ENCODE data around the gene LRRK1. TPM values are rescaled to one million over a fixed set of nuclear protein-coding genes. Genes with fewer than 3 reads are reported as not detected.

The LRRK1 gene
- total RNA-seq, 4 donors from 2014 or later, result 14.1 to 31.5 (median 16.8) TPM

GRCh38 chr15:101078669-101079323 is 159.6 kb downstream of the LRRK1 start:
- no peak overlapping the region for H3K4me3 ChIP-seq
- H3K4me1 ChIP-seq, result no peaks in the 10 kb centered on the region
- no peak for TF ChIP-seq EP300 (IDR thresholded peaks at IDR 0.05)
- TF ChIP-seq POLR2A (IDR thresholded peaks at IDR 0.05), result no peak
- TF ChIP-seq, protein P1, sequence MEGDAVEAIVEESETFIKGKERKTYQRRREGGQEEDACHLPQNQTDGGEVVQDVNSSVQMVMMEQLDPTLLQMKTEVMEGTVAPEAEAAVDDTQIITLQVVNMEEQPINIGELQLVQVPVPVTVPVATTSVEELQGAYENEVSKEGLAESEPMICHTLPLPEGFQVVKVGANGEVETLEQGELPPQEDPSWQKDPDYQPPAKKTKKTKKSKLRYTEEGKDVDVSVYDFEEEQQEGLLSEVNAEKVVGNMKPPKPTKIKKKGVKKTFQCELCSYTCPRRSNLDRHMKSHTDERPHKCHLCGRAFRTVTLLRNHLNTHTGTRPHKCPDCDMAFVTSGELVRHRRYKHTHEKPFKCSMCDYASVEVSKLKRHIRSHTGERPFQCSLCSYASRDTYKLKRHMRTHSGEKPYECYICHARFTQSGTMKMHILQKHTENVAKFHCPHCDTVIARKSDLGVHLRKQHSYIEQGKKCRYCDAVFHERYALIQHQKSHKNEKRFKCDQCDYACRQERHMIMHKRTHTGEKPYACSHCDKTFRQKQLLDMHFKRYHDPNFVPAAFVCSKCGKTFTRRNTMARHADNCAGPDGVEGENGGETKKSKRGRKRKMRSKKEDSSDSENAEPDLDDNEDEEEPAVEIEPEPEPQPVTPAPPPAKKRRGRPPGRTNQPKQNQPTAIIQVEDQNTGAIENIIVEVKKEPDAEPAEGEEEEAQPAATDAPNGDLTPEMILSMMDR (IDR thresholded peaks at IDR 0.05), result no peak
- 91 to 95% methylated on average over 12 to 13 of the region's 16 CpGs for WGBS, 2 donors
- H3K27me3 ChIP-seq, result no peaks in the 10 kb centered on the region
- H3K9me3 ChIP-seq, result no peaks in the 10 kb centered on the region
- no peaks in the 10 kb centered on the region for H3K36me3 ChIP-seq
- H3K27ac ChIP-seq, result no peak overlapping the region
- DNase-seq (ENCODE audit: low spot score in 2 of 2), result no peak

DNA sequence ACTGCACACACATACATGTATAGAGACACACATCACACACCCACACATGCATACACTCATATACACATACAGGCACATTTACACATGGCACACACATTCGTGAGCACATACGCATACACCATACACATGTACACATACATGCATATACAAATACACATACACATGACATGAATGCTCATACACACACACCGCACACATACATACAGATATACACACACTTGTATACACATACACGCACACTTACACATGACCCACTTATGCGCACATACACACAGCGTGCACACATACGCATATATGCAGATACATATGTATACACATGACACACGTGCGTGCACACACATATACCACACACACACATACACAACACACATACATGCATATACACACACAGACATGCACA is 162.7 kb downstream of the LRRK1 start:
- H3K4me1 ChIP-seq, result no peaks in the 10 kb centered on the region
- 95 to 97% methylated on average over 9 of the region's 9 CpGs for WGBS, 2 donors
- TF ChIP-seq EP300 (IDR thresholded peaks at IDR 0.05) (no peak), POLR2A (IDR thresholded peaks at IDR 0.05) (no peak)
- TF ChIP-seq, protein P1 (IDR thresholded peaks at IDR 0.05), result no peak
- H3K27ac ChIP-seq, result no peak overlapping the region
- no peaks in the 10 kb centered on the region for H3K27me3 ChIP-seq
- no peaks in the 10 kb centered on the region for H3K36me3 ChIP-seq
- no peak overlapping the region for H3K4me3 ChIP-seq
- no peak for DNase-seq (ENCODE audit: low spot score in 2 of 2)
- H3K9me3 ChIP-seq, result no peaks in the 10 kb centered on the region

GRCh38 chr15:101083336-101084045 is 164.3 kb downstream of the LRRK1 start:
- TF ChIP-seq EP300 (IDR thresholded peaks at IDR 0.05) (no peak), POLR2A (IDR thresholded peaks at IDR 0.05) (no peak)
- TF ChIP-seq, protein P1 (IDR thresholded peaks at IDR 0.05), result no peak
- Histone ChIP-seq H3K36me3 (no peaks in the 10 kb centered on the region), H3K4me1 (peaks cover 0 to 2% (median under 1%) of the 10 kb centered on the region in 4 donors), H3K4me3 (no peak overlapping the region), H3K27me3 (no peaks in the 10 kb centered on the region), H3K27ac (no peak overlapping the region), H3K9me3 (no peaks in the 10 kb centered on the region)
- DNase-seq (ENCODE audit: low spot score in 2 of 2), result no peak
- WGBS, 2 donors, result 77% methylated on average over 11 of the region's 11 CpGs

- no peak overlapping the region for H3K27ac ChIP-seq
- 85 to 87% methylated on average over 10 of the region's 10 CpGs for WGBS, 2 donors
- no peaks in the 10 kb centered on the region for H3K27me3 ChIP-seq
- no peaks in the 10 kb centered on the region for H3K9me3 ChIP-seq
- H3K4me3 ChIP-seq, result no peak overlapping the region
- DNase-seq (ENCODE audit: low spot score in 2 of 2), result no peak
- TF ChIP-seq POLR2A (IDR thresholded peaks at IDR 0.05), result no peak
- TF ChIP-seq EP300 (IDR thresholded peaks at IDR 0.05), result no peak
- TF ChIP-seq, protein P1 (IDR thresholded peaks at IDR 0.05), result no peak
- H3K36me3 ChIP-seq, result no peaks in the 10 kb centered on the region
- peaks cover 0 to 15% (median 6%) of the 10 kb centered on the region in 4 donors for H3K4me1 ChIP-seq
Measured at GRCh38 chr15:101084801-101085200, 165.6 kb downstream of the LRRK1 start.

GRCh38 chr15:101085311-101085700 is 166.1 kb downstream of the LRRK1 start:
- Histone ChIP-seq H3K4me1 (peaks cover 0 to 20% (median 6%) of the 10 kb centered on the region in 4 donors), H3K27me3 (no peaks in the 10 kb centered on the region), H3K4me3 (no peak overlapping the region), H3K27ac (no peak overlapping the region), H3K36me3 (no peaks in the 10 kb centered on the region), H3K9me3 (no peaks in the 10 kb centered on the region)
- 91 to 94% methylated on average over 10 of the region's 10 CpGs for WGBS, 2 donors
- no peak for DNase-seq (ENCODE audit: low spot score in 2 of 2)
- TF ChIP-seq, protein P1 (IDR thresholded peaks at IDR 0.05), result no peak
- TF ChIP-seq EP300 (IDR thresholded peaks at IDR 0.05), result no peak
- no peak for TF ChIP-seq POLR2A (IDR thresholded peaks at IDR 0.05)
